GM18870 (cell line): ENCODE results near the gene LINC01488.

Experiments
- ATAC-seq: cut with Tn5 transposase; IDR thresholded peaks from one replicate; pipeline ENCODE4 v1.9.1; 2021; ENCODE audit warnings: moderate library complexity; ENCODE audit not compliant: unreplicated experiment

Gene LINC01488

GRCh38 chr11:69541501-69542313 lies 60.2 kb downstream of the LINC01488 start:
- no peak for ATAC-seq

- no peak for ATAC-seq
Measured at GRCh38 chr11:69542314-69543168, 61.1 kb downstream of the LINC01488 start.
